ENCODE data around the gene RIPPLY3.
"Not testable (repeated sequence)": the region's sequence is repeated elsewhere in the genome, so short reads cannot be mapped to it uniquely, and the experiment has no call there.

The RIPPLY3 gene

GRCh38 chr21:36976882-36977651 is 29.4 kb upstream of the RIPPLY3 start:
- peak; percentile 91 for DNase-seq
- in situ Hi-C loops (cut with MboI; ENCODE audit: low pct_unique_long_range_greater_than_20kb, low sequenced_read_pairs): no loop called here

GRCh38 chr21:36980280-36981048 is 26.0 kb upstream of the RIPPLY3 start:
- in situ Hi-C loops (cut with MboI; ENCODE audit: low pct_unique_long_range_greater_than_20kb, low sequenced_read_pairs): no loop called here

DNA sequence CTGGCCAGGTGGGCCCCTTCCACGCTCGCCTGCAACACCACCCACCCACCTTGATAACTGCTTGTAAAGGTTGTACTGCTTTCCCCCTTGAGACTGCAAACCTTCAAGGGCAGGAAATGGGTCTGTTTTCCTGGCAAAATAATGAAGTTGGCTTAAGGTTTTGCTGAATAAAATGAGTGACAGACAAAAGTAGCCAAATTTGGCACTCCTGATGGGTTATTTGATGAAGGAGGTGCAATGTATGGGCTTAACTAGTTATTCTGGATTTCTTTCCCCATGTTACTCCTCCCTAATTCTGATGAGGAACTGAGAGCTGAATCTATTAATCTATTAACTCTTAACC is 25.5 kb upstream of the RIPPLY3 start:
- peak; percentile 40 for DNase-seq

More at GRCh38 chr21:36980280-36981048, 26.0 kb upstream of the RIPPLY3 start:
- peak; percentile 54 for DNase-seq

GRCh38 chr21:36981977-36982700 is 24.4 kb upstream of the RIPPLY3 start:
- DNase-seq: no peak
- in situ Hi-C loops (cut with MboI; ENCODE audit: low pct_unique_long_range_greater_than_20kb, low sequenced_read_pairs): no loop called here

More for the DNA sequence above, 25.5 kb upstream of the RIPPLY3 start:
- in situ Hi-C loops (cut with MboI; ENCODE audit: low pct_unique_long_range_greater_than_20kb, low sequenced_read_pairs): no loop called here

DNA sequence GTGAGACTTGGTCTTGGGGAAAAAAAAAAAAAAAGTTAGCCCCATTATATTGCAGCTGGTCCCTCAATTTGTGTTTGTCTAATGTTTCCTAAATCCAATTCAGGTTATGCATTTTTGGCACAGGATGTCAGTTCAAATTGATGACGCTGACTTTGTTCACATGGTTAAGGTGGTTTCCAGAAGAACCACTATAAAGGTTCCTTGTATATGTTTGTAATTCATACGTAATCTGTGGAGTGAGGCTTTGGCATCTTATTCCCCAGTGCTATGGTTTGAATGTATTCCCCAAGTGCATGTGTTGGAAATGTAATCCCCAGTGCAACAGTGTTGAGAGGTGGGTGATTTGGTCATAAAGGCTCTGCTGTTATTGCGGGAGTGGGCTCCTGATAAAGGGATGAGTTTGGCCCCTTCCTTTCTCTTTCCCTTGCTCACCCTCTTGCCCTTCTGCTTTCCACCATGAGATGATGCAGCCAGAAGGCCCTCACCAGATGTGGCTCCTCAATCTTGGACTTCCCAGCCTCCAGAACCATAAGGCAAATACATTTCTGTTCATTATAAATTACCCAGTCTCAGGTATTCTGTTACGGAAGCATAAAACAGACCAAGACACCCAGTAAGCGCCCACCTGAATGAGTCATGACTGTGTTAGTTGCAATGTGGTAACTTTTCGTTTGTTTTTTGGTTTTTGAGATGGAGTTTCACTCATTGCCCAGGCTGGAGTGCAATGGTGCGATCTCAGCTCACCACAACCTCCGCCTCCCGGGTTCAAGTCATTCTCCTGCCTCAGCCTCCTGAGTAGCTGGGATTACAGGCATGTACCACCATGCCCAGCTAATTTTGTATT is 20.5 kb upstream of the RIPPLY3 start:
- in situ Hi-C loops (cut with MboI; ENCODE audit: low pct_unique_long_range_greater_than_20kb, low sequenced_read_pairs): no loop called here
- no peak for DNase-seq

DNA sequence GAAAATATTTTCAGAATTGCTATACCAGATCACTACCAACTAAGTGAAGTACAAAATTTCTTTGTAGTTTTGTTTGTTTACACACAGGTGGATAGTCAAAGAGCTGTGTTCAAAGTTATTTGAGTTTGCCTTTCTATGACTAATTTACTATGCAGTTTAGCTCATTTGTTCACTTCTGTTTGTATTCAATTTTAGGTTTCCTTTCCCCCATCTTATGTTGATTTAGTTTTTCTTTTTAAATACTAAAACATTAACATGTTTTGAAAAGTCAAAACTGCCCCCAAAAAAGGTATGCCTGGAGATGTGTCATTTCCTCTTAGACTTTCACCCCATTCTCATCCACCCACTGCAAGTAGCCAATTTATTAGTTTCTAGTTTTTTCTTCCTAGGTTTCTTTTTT is 18.7 kb upstream of the RIPPLY3 start:
- DNase-seq: no peak
- in situ Hi-C loops (cut with MboI; ENCODE audit: low pct_unique_long_range_greater_than_20kb, low sequenced_read_pairs): no loop called here

GRCh38 chr21:36988536-36988935 is 18.0 kb upstream of the RIPPLY3 start:
- no peak for DNase-seq
- in situ Hi-C loops (cut with MboI; ENCODE audit: low pct_unique_long_range_greater_than_20kb, low sequenced_read_pairs): no loop called here

GRCh38 chr21:36989199-36989698 is 17.3 kb upstream of the RIPPLY3 start:
- in situ Hi-C loops (cut with MboI; ENCODE audit: low pct_unique_long_range_greater_than_20kb, low sequenced_read_pairs): not testable (repeated sequence)

DNA sequence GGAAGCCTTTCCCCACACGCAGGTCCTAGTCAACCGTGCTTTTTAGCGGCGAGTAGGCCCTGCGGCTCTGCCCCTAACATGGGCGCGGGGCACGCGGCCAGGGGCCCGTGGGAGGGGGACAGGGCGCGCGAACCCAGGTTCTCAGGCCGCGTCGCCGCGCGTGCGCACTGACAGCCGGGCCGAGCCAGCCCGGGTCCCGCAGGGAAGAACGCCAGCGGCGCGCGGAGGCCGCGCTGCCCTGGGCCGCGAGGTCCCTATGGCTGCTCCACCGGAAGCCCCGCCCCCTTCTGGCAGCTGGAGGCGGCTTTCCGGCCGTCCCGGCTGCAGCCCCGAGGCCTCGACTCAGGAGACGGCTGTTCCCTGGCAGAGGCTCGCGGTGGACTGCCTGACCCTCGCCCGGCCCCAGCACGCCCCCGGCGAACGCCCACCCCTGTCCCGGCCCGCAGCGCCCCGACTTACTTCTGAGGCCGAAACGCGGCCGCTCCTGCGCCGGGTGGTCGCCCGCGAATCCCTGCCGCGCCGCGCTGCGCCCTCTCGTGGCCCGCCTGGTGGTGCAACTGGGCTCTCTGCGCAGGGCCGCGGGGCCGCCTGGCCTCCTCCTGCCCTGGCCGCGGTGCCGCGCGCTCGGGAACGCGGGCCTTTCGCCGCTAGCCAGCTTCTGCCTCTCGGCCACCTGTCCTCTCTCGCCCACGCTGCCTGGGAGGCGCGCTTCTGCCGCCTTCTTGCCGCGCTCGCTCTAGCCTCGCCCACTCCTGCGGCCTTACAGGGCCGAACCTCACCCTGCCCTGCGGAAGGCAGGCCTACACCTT is 16.6 kb upstream of the RIPPLY3 start:
- in situ Hi-C loops (cut with MboI; ENCODE audit: low pct_unique_long_range_greater_than_20kb, low sequenced_read_pairs): no loop called here
- DNase-seq: peak; percentile 91

More at GRCh38 chr21:36989199-36989698, 17.3 kb upstream of the RIPPLY3 start:
- DNase-seq: not testable (repeated sequence)

- no peak for DNase-seq
- in situ Hi-C loops (cut with MboI; ENCODE audit: low pct_unique_long_range_greater_than_20kb, low sequenced_read_pairs): no loop called here
These were observed 15.8 kb upstream of the RIPPLY3 start for GRCh38 chr21:36990508-36991205.

DNA sequence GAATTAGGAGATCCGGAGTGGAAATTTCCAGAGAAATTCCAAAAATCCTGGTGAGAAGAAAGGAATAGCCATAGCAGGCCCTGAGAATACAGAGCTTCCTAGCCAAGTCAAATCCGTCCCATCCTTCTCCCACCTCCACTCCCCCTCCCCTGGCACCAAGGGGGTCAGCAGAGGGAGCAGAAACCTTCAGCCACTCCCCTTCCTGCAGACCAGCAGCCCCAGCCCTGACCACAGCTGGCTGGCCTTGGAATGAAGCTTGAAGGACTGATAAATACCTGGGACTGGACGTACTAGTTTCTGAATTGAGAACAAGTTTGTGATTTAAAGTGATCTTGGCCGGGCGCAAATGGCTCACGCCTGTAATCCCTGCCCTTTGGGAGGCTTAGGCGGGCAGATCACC is 13.8 kb upstream of the RIPPLY3 start:
- DNase-seq: no peak
- in situ Hi-C loops (cut with MboI; ENCODE audit: low pct_unique_long_range_greater_than_20kb, low sequenced_read_pairs): no loop called here

- DNase-seq: no peak
- in situ Hi-C loops (cut with MboI; ENCODE audit: low pct_unique_long_range_greater_than_20kb, low sequenced_read_pairs): no loop called here
These were observed 11.9 kb upstream of the RIPPLY3 start for GRCh38 chr21:36994501-36995158.

DNA sequence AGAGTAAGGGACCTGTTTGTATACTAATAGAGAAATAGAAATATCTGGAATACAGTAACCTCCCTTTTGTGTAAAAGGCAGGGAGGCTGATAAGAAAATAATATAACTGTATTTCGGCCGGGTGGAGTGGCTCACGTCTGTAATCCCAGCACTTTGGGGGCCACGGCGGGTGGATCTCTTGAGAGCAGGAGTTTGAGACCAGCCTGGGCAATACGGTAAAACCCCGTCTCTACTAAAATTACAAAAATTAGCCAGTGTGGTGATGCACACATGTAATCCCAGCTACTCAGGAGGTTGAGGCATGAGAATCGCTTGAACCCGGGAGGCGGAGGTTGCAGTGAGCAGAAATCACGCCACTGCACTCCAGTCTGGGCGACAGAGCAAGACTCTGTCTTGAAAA is 11.2 kb upstream of the RIPPLY3 start:
- in situ Hi-C loops (cut with MboI; ENCODE audit: low pct_unique_long_range_greater_than_20kb, low sequenced_read_pairs); DNase-seq: not testable (repeated sequence)

DNA sequence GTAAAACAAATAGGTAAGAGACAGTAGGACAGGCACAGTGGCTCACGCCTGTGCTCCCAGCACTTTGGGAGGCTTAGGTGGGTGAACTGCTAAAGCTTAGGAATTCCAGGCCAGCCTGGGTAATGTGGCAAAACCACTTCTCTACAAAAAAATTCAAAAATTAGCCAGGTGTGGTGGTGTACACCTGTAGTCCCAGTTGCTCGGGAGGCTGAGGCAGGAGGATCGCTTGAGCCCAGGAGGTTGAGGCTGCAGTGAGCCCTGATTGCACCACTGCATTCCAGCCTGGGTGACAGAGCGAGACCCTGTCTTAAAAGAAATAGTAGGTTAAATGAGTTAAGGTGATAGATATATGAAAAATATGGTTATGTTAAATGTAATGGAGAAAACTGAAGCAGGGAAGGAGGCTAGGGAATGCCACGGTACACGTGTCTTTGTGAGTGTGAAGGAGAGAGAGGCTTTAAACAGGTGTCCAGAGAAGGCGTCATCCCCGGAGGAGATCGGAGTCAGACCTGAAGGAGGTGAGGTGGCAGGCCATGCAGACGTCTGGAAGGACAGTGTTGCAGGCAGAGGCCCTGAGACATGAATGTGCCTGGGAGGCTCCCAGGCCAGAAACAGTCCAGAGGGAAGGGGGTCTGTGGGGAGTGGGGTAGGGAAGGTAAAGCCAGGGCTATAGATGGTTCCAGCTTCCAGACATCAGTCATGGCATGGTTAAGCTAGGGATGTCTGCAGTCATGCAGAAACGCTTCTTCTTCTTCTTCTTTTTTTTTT is 7.2 kb upstream of the RIPPLY3 start:
- no peak for DNase-seq
- in situ Hi-C loops (cut with MboI; ENCODE audit: low pct_unique_long_range_greater_than_20kb, low sequenced_read_pairs): no loop called here

- peak; percentile 24 for DNase-seq
- in situ Hi-C loops (cut with MboI; ENCODE audit: low pct_unique_long_range_greater_than_20kb, low sequenced_read_pairs): no loop called here
These were observed 6.1 kb upstream of the RIPPLY3 start for GRCh38 chr21:37000381-37000780.

GRCh38 chr21:37001441-37001840 is 5.1 kb upstream of the RIPPLY3 start:
- in situ Hi-C loops (cut with MboI; ENCODE audit: low pct_unique_long_range_greater_than_20kb, low sequenced_read_pairs): no loop called here
- DNase-seq: peak; percentile 45

Measured in KBM-7 (cell line).